K562 (cell line): ENCODE results near the gene KISS1R. TPM values are rescaled to one million over a fixed set of nuclear protein-coding genes. Genes with fewer than 3 reads are reported as not detected.

Source experiments
- ATF1 ChIP-seq, 2 experiments: fragments of 450-650 bp in 1 of 2; IDR thresholded peaks; 2 replicates each; pipeline ENCODE4 v1.6.1; 2016; ENCODE audit warnings: missing compliant biosample characterization in 1 of 2, missing genetic modification characterization in 1 of 2
- BCL6 ChIP-seq: fragments of 250-450 bp; sonication (Bioruptor Pico); IDR thresholded peaks from 2 replicates; pipeline ENCODE4 v1.4.0; 2020
- BRD9 ChIP-seq: fragments of 450-650 bp; IDR thresholded peaks from 2 replicates; pipeline ENCODE4 v1.6.1; 2018; ENCODE audit warnings: low read depth; ENCODE audit not compliant: partially characterized antibody
- CBX5 ChIP-seq: IDR thresholded peaks from 2 replicates; pipeline ENCODE4 v1.6.1; 2014; ENCODE audit warnings: low read depth, borderline replicate concordance
- CXXC5 ChIP-seq: fragments of 250-450 bp; sonication (Bioruptor Pico); IDR thresholded peaks from 2 replicates; pipeline ENCODE4 v1.8.0; 2022; ENCODE audit warnings: inconsistent platforms, mild to moderate bottlenecking, moderate library complexity
- E2F1 ChIP-seq: sonication (generic); formaldehyde crosslinking; IDR thresholded peaks from 2 replicates; pipeline ENCODE4 v1.8.1; 2023; ENCODE audit warnings: mild to moderate bottlenecking, missing genetic modification reagents, moderate library complexity
- ESRRA ChIP-seq: fragments of 450-650 bp; IDR thresholded peaks from 2 replicates; pipeline ENCODE4 v1.6.1; 2014; ENCODE audit warnings: low read depth, mild to moderate bottlenecking, moderate library complexity, borderline replicate concordance
- FOXM1 ChIP-seq, 2 experiments: fragments of 450-650 bp in 1 of 2; sonication (generic) in 1 of 2; formaldehyde crosslinking in 1 of 2; IDR thresholded peaks; 2 replicates each; pipeline versions ENCODE4 v1.6.1 to v1.9.0; 2017 to 2022; ENCODE audit warnings: low read depth in 2 of 2, mild to moderate bottlenecking in 2 of 2, missing genetic modification reagents in 1 of 2, moderate library complexity in 1 of 2
- HDAC8 ChIP-seq: fragments of 450-650 bp; IDR thresholded peaks from 2 replicates; pipeline ENCODE4 v1.6.1; 2016; ENCODE audit warnings: mild to moderate bottlenecking, missing genetic modification characterization, moderate library complexity, missing compliant biosample characterization
- HNRNPL ChIP-seq: fragments of 200-400 bp; formaldehyde crosslinking; IDR thresholded peaks from 2 replicates; pipeline ENCODE4 v1.6.1; 2017; ENCODE audit warnings: low read depth, mild to moderate bottlenecking, low read length
- HNRNPLL ChIP-seq: fragments of 200-400 bp; formaldehyde crosslinking; IDR thresholded peaks from 2 replicates; pipeline ENCODE4 v1.6.1; 2017; ENCODE audit warnings: low read length, low read depth, mild to moderate bottlenecking; ENCODE audit not compliant: poor library complexity, severe bottlenecking
- MECOM ChIP-seq: fragments of 250-450 bp; sonication (Bioruptor Pico); IDR thresholded peaks from 2 replicates; pipeline ENCODE4 v1.8.0; 2022; ENCODE audit warnings: inconsistent platforms
- MED1 ChIP-seq: sonication (generic); formaldehyde crosslinking; IDR thresholded peaks from 2 replicates; pipeline ENCODE4 v1.8.1; 2023; ENCODE audit warnings: missing genetic modification reagents, borderline replicate concordance
- MLX ChIP-seq, 2 experiments: fragments of 450-650 bp in 1 of 2; sonication (generic) in 1 of 2; formaldehyde crosslinking; conservative IDR thresholded peaks; 2 replicates each; pipeline versions ENCODE4 v1.4.0 to v1.8.1; 2020 to 2022; ENCODE audit warnings: mild to moderate bottlenecking in 1 of 2, missing genetic modification reagents in 1 of 2
- RAD21 ChIP-seq, 2 experiments: fragments of 250-450 bp in 1 of 2; fragments of 450-650 bp in 1 of 2; sonication (Bioruptor Pico) in 1 of 2; formaldehyde crosslinking in 1 of 2; IDR thresholded peaks in 1 of 2; conservative IDR thresholded peaks in 1 of 2; 2 replicates each; pipeline versions ENCODE4 v1.4.0 to v1.8.0; 2020 to 2022; ENCODE audit warnings: mild to moderate bottlenecking in 2 of 2, moderate library complexity in 1 of 2
- RBBP5 ChIP-seq: fragments of 200-600 bp; sonication (generic); IDR thresholded peaks from 2 replicates; pipeline ENCODE4 v1.6.1; 2012; ENCODE audit warnings: borderline replicate concordance, mild to moderate bottlenecking, low read length, control low read depth, inconsistent platforms; ENCODE audit not compliant: insufficient read depth, poor library complexity, severe bottlenecking
- SAFB ChIP-seq: fragments of 200-400 bp; formaldehyde crosslinking; IDR thresholded peaks from 2 replicates; pipeline ENCODE4 v1.6.1; 2017; ENCODE audit warnings: low read depth, low read length, borderline replicate concordance
- SMARCA4 ChIP-seq: fragments of 450-650 bp; IDR thresholded peaks from 2 replicates; pipeline ENCODE4 v1.6.1; 2016
- ZNF282 ChIP-seq: sonication (generic); formaldehyde crosslinking; IDR thresholded peaks from 2 replicates; pipeline ENCODE4 v1.8.1; 2023; ENCODE audit warnings: missing genetic modification reagents
- ZNF511 ChIP-seq: sonication (generic); formaldehyde crosslinking; IDR thresholded peaks from 2 replicates; pipeline ENCODE4 v1.8.0; 2022; ENCODE audit warnings: mild to moderate bottlenecking, missing genetic modification reagents
- ZNF740 ChIP-seq, 3 experiments: fragments of 200-800 bp in 1 of 3; sonication (Bioruptor generic) in 1 of 3; sonication (generic) in 1 of 3; formaldehyde crosslinking in 1 of 3; IDR thresholded peaks; 2 replicates each; pipeline versions ENCODE4 v1.6.1 to v1.8.0; 2016 to 2022; ENCODE audit warnings: mild to moderate bottlenecking in 2 of 3, missing compliant biosample characterization in 2 of 3, missing genetic modification characterization in 2 of 3, missing genetic modification reagents in 1 of 3
- ZSCAN29 ChIP-seq: fragments of 450-650 bp; IDR thresholded peaks from 2 replicates; pipeline ENCODE4 v1.6.1; 2017
- polyA plus RNA-seq, 8 experiments: library from polyadenylated mRNA; depleted of rRNA in 4 of 8; stranded (reverse) in 5 of 8; unstranded in 3 of 8; fragments of >200 nt; fragmentation: Nextera tagmentation in 2 of 8; fragmentation: Illumina TruSeq in 1 of 8; extraction: Ambion mirVana in 2 of 8; extraction: Trizol in 1 of 8; gene quantifications; 2 replicates each; pipeline versions ENCODE4 v1.2.1 to v1.2.3, GENCODE V29; 2011 to 2014; ENCODE audit warnings: inconsistent platforms in 1 of 8, missing spikeins in 1 of 8
- total RNA-seq, 7 experiments: library from RNA; depleted of rRNA in 6 of 7; stranded (reverse); fragments of >200 nt in 6 of 7; fragmentation: Illumina TruSeq in 2 of 7; extraction: Trizol in 2 of 7; gene quantifications; 2 replicates each; pipeline versions ENCODE4 v1.2.1 to v1.2.3, GENCODE V29; 2011 to 2021; ENCODE audit warnings: low replicate concordance in 1 of 7

The KISS1R gene
- total and polyA plus RNA-seq, 9 of the 15 experiments (the other 6 are each of a cell fraction or from before 2014, with no cell fraction given), result 0.37 to 39.4 (median 2.0) TPM

GRCh38 chr19:917323-918151, at the start of gene KISS1R (continued):
- TF ChIP-seq E2F1 (CRISPR knock-in tag) (peak; percentile 44; the same call in 1 of the 2 replicates), MED1 (CRISPR knock-in tag) (no peak), ZNF740 (CRISPR knock-in tag; IDR thresholded peaks at IDR 0.05) (peak; percentile 88), ZNF740 (tag; IDR thresholded peaks at IDR 0.05) (peak in 1 of 2 experiments; percentile 7; a peak in 1 of 4 replicates), CXXC5 (CRISPR knock-in tag) (peak; percentile 93), MLX (CRISPR knock-in tag; conservative IDR thresholded peaks at IDR 0.05) (0 out of 4 replicates have a peak, but pooled peaks of 1 of the 2 experiments have one; percentile 45), BCL6 (CRISPR knock-in tag) (no peak), ZNF282 (CRISPR knock-in tag) (peak; percentile 63), RBBP5 (peak; percentile 62), BRD9 (peak; percentile 61), ZSCAN29 (0 out of 2 replicates have a peak, but pooled peaks have one; percentile 64), RAD21 (CRISPR knock-in tag; conservative IDR thresholded peaks at IDR 0.05 in 1 of 2, IDR thresholded peaks at IDR 0.05 in 1 of 2) (peak; percentile 90 to 96), ATF1 (CRISPR knock-in tag; IDR thresholded peaks at IDR 0.05) (0 out of 2 replicates have a peak, but pooled peaks have one; percentile 3), ATF1 (tag; IDR thresholded peaks at IDR 0.05) (peak; percentile 92), ZNF511 (CRISPR knock-in tag) (no peak; the same call in 1 of the 2 replicates), SMARCA4 (0 out of 2 replicates have a peak, but pooled peaks have one; percentile 13), HDAC8 (tag) (peak; percentile 38; the same call in 1 of the 2 replicates), CBX5 (no peak), HNRNPL (peak; percentile 96), SAFB (peak; percentile 57; the same call in 1 of the 2 replicates), ESRRA (0 out of 2 replicates have a peak, but pooled peaks have one; percentile 63), FOXM1 (IDR thresholded peaks at IDR 0.05; ENCODE audit: low read depth) (no peak), FOXM1 (CRISPR knock-in tag; IDR thresholded peaks at IDR 0.05; ENCODE audit: low read depth) (0 out of 2 replicates have a peak, but pooled peaks have one; percentile 60), HNRNPLL (peak; percentile 28), MECOM (CRISPR knock-in tag) (peak; percentile 57; the same call in 1 of the 2 replicates)
